GM12801 (cell line): Measurements from ENCODE around the gene CEP68.

ENCODE experiments used
- CTCF ChIP-seq: IDR thresholded peaks from one replicate; pipeline ENCODE4 v1.5.1; 2011; ENCODE audit warnings: control low read depth; ENCODE audit not compliant: insufficient read length; ENCODE audit errors: extremely low read depth

The CEP68 gene

GRCh38 chr2:65019675-65020195, 36.5 kb upstream of the CEP68 start:
- TF ChIP-seq CTCF, result no peak

GRCh38 chr2:65020943-65021528, 35.2 kb upstream of the CEP68 start:
- no peak for TF ChIP-seq CTCF

DNA sequence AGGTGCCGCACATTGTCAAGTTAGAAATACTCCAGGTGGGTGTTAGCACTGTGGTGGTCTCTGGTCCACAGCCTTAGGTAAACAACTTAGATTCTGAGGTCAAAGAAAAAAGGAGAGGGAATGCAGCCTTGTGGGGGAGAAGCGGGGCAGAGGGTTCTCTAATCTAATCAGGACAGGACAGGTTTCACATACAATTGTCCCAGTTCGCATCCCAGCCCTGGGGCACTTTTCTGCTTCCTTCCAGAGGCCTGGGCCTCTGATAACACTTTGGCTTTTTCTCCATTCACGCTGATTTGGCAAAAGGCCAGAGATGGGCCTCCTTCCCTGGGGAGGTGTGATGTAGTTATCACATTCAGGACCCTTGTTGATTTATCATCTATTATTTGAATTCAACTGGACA, 34.5 kb upstream of the CEP68 start:
- no peak for TF ChIP-seq CTCF

GRCh38 chr2:65022189-65022588, 34.0 kb upstream of the CEP68 start:
- no peak for TF ChIP-seq CTCF

DNA sequence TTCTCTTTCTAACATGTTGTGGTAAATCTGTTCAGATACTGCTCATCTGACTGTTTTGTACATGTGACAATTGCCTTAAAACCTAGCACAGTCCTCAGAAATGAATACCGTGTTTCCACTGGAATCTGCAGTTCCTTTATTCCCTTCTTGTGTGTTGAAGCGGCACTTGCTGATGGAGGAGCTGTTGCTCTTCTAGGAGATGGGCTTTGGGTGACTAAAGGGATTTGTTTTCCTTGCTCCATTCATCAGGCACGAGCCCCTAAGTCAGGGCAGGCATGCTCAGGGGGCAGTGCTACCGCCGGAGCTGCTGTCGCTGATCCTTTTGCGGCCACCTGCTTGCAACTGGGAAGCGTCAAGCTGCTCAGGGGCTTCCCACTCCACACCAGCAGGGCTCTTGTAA, 32.5 kb upstream of the CEP68 start:
- TF ChIP-seq CTCF, result no peak

GRCh38 chr2:65024149-65024829, 31.9 kb upstream of the CEP68 start:
- TF ChIP-seq CTCF, result no peak

DNA sequence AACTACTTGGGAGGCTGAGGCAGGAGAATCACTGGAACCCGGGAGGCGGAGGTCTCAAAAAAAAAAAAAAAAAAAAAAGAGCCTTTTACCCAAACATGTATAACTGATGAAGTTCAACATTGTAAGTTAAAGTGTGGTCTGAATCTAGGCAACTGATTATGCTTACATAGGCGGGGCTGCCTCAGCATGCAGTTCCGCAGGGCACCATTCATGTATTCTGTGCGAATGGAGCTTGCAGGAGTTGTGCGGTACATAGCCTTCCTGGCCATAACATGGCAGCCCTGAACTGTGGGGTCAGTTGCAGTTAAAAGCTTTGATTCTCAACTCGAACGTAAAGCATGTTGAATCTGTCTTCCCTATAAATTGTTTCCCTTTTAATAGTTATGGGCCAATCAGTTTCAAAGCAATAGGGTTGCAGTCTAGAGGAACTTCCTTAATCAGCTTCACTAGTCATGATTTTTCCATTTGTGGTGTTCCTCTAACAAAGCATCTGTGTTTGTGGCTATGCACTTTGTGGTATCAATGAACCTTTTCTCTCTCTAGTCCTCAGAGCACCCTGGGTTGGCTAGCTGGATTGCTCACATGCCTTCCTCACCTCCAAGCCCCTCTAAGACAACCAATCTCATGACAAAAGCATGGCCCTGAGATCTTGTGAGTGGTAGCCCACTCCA, 30.6 kb upstream of the CEP68 start:
- no peak for TF ChIP-seq CTCF
